HG03520 (cell line): ENCODE results near the gene CHD6.

Experiments
- ATAC-seq: cut with Tn5 transposase; IDR thresholded peaks from one replicate; pipeline ENCODE4 v1.9.1; 2021; ENCODE audit warnings: mild to moderate bottlenecking, moderate library complexity; ENCODE audit not compliant: unreplicated experiment

The CHD6 gene

GRCh38 chr20:41617902-41618806, at the start of gene CHD6:
Gene CHD6 (minus strand): TSS chr20:41618377. CDS start chr20:41551337, 67,040 bp downstream.
- ATAC-seq, result peak; percentile 97

- no peak for ATAC-seq
Observed at GRCh38 chr20:41664584-41664983, 46.4 kb upstream of the CHD6 start.

- no peak for ATAC-seq
Observed at GRCh38 chr20:41657655-41658054, 39.5 kb upstream of the CHD6 start.

- ATAC-seq, result no peak
Observed at GRCh38 chr20:41655962-41656618, 37.9 kb upstream of the CHD6 start.

- ATAC-seq, result no peak
Observed at GRCh38 chr20:41654884-41655283, 36.7 kb upstream of the CHD6 start.

- ATAC-seq, result no peak
Observed at GRCh38 chr20:41654292-41654691, 36.1 kb upstream of the CHD6 start.

GRCh38 chr20:41650231-41650948, 32.2 kb upstream of the CHD6 start:
- ATAC-seq, result no peak

- no peak for ATAC-seq
Observed at GRCh38 chr20:41649489-41649888, 31.3 kb upstream of the CHD6 start.

GRCh38 chr20:41645372-41645771, 27.2 kb upstream of the CHD6 start:
- ATAC-seq, result no peak

- no peak for ATAC-seq
Observed at GRCh38 chr20:41643504-41643938, 25.3 kb upstream of the CHD6 start.

- ATAC-seq, result no peak
Observed at GRCh38 chr20:41639630-41640029, 21.5 kb upstream of the CHD6 start.

- no peak for ATAC-seq
Observed at GRCh38 chr20:41638456-41638855, 20.3 kb upstream of the CHD6 start.

GRCh38 chr20:41635158-41635557, 17.0 kb upstream of the CHD6 start:
- ATAC-seq, result no peak

- ATAC-seq, result no peak
Observed at GRCh38 chr20:41632896-41633295, 14.7 kb upstream of the CHD6 start.

- ATAC-seq, result no peak
Observed at GRCh38 chr20:41631826-41632225, 13.6 kb upstream of the CHD6 start.

GRCh38 chr20:41630846-41631245, 12.7 kb upstream of the CHD6 start:
- ATAC-seq, result no peak

GRCh38 chr20:41627611-41628244, 9.6 kb upstream of the CHD6 start:
- ATAC-seq, result no peak

GRCh38 chr20:41627001-41627495, 8.9 kb upstream of the CHD6 start:
- ATAC-seq, result no peak

GRCh38 chr20:41623625-41624375, 5.6 kb upstream of the CHD6 start:
- no peak for ATAC-seq

- no peak for ATAC-seq
Observed at GRCh38 chr20:41622584-41622983, 4.4 kb upstream of the CHD6 start.
